GM12874 (cell line): ENCODE data around the gene CDC42EP5.

Experiments used
- CTCF ChIP-seq: IDR thresholded peaks from 2 replicates; pipeline ENCODE4 v1.5.1; 2011; ENCODE audit warnings: low read depth, mild to moderate bottlenecking, control low read depth, low read length, moderate library complexity; ENCODE audit not compliant: insufficient read depth

CDC42EP5 gene

GRCh38 chr19:54424660-54425381, 48.3 kb downstream of the CDC42EP5 start:
- TF ChIP-seq CTCF: no peak

GRCh38 chr19:54424201-54424600, 48.9 kb downstream of the CDC42EP5 start:
- TF ChIP-seq CTCF: no peak

GRCh38 chr19:54422136-54422535, 51.0 kb downstream of the CDC42EP5 start:
- no peak for TF ChIP-seq CTCF

GRCh38 chr19:54421521-54421920, 51.6 kb downstream of the CDC42EP5 start:
- no peak for TF ChIP-seq CTCF

- TF ChIP-seq CTCF: no peak
Measured at GRCh38 chr19:54421169-54421516, 52.0 kb downstream of the CDC42EP5 start.

- no peak for TF ChIP-seq CTCF
Measured at GRCh38 chr19:54420383-54421168, 52.5 kb downstream of the CDC42EP5 start.

- no peak for TF ChIP-seq CTCF
Measured at GRCh38 chr19:54420068-54420382, 53.1 kb downstream of the CDC42EP5 start.
